ENCODE results near the gene COL8A2.

- no peak for TF ChIP-seq CTCF (IDR thresholded peaks at IDR 0.05)
- TF ChIP-seq ZFX (IDR thresholded peaks at IDR 0.05; ENCODE audit: borderline replicate concordance) = no peak
These were observed 2.7 kb downstream of the COL8A2 start for GRCh38 chr1:36122062-36123030.
